ENCODE results near the gene RANBP10.

DNA sequence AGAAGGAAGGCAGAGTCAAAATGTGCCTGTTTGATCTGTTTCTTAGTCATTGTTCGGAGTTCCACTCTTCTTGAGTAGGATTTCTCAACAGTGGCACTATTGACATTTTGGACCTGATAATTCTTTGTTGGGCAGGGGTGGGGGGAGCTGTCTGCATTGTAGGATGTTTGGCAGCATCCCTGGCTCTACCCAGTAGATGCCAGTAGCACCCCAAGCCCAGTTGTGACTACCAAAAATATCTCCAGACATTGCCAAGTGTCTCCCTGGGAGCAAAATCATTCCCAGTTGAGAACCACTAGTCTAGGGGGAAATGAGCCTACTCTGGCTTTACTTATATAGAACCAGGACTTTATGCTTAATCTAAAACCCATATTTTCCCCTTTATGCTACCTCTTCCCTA is 86.1 kb downstream of the RANBP10 start:
- TF ChIP-seq POLR2A (IDR thresholded peaks at IDR 0.05) = no peak
- TF ChIP-seq, protein P1, sequence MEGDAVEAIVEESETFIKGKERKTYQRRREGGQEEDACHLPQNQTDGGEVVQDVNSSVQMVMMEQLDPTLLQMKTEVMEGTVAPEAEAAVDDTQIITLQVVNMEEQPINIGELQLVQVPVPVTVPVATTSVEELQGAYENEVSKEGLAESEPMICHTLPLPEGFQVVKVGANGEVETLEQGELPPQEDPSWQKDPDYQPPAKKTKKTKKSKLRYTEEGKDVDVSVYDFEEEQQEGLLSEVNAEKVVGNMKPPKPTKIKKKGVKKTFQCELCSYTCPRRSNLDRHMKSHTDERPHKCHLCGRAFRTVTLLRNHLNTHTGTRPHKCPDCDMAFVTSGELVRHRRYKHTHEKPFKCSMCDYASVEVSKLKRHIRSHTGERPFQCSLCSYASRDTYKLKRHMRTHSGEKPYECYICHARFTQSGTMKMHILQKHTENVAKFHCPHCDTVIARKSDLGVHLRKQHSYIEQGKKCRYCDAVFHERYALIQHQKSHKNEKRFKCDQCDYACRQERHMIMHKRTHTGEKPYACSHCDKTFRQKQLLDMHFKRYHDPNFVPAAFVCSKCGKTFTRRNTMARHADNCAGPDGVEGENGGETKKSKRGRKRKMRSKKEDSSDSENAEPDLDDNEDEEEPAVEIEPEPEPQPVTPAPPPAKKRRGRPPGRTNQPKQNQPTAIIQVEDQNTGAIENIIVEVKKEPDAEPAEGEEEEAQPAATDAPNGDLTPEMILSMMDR (IDR thresholded peaks at IDR 0.05) = no peak

Measured in testis (tissue), 2 donors.